ENCODE measurements around the gene ORMDL3.
A peak's percentile ranks its signal among the peaks of the same experiment; 100 is the strongest.

Gene ORMDL3, protein sequence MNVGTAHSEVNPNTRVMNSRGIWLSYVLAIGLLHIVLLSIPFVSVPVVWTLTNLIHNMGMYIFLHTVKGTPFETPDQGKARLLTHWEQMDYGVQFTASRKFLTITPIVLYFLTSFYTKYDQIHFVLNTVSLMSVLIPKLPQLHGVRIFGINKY

GRCh38 chr17:39927101-39927928 lies at the start of gene ORMDL3, which contains the start of gene LRRC3C:
Gene ORMDL3 (minus strand): TSS chr17:39927601. CDS start chr17:39924203, 3,398 bp downstream.
Gene LRRC3C (plus strand): TSS chr17:39927732. CDS start chr17:39941524, 13,792 bp downstream.
- DNase-seq: peak; percentile 99

- no peak for DNase-seq
Observed at GRCh38 chr17:39975801-39976200, 48.4 kb upstream of the ORMDL3 start.

DNA sequence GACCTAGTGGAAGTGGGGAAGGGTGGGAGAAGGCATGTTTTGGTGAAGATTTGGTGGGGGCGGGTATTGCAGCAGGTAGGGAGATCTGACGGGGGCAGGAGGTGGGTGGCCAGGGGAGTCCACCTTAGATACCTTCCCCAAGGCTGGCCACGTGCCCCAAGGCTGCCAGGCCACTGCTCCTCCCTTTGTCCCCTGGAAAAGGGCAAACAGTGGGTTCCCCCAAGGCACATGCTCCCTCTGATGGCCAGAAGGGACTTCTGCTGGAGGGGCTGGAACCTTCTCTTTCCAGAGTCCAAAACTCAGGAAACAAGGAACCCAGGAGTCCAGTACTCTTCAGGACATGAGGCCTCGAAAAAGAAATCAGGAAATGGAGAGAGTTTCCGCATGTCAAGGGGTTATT lies 47.0 kb upstream of the ORMDL3 start:
- DNase-seq: no peak

DNA sequence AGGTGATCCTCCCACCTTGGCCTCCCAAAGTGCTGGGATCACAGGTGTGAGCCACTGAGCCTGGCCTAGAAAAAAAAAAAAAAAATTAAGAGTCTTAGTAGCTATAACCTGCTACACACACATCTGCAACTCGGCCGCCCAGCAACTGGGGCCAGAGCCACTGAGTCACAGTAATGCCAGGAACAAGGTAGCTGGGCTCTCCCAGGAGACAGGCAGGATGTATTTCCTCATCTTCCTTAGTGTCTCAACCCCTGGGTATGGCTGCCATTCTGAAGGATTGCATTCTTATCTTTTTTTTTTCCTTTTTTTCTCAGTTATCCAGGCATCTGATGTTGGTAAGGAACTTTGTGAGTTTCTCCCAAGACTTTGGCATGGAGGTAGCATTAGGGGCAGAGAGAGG lies 46.1 kb upstream of the ORMDL3 start:
- DNase-seq: no peak

DNA sequence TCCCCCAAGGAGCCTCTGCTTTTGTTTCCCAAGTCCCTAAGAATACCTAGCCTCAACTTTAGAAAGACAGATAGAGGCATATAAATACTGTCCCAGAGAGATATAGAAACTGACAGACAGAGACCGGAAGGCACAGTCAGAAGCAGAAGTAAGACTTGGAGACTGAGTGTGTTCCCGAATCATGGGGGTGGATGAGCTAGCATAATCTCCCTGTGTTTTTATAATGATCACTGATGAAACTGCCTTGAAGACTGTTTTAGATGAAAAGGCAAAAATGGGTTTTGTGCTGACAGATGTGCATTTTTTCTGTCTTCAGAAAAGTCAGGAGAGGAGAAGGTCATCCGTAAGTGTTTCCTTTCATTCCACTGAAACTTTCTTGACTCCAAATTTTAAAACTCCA lies 44.9 kb upstream of the ORMDL3 start:
- no peak for DNase-seq

- DNase-seq: no peak
Observed at GRCh38 chr17:39971076-39971603, 43.7 kb upstream of the ORMDL3 start.

GRCh38 chr17:39970157-39970692 lies 42.8 kb upstream of the ORMDL3 start:
- DNase-seq: no peak

- DNase-seq: no peak
Observed at GRCh38 chr17:39969375-39969774, 42.0 kb upstream of the ORMDL3 start.

GRCh38 chr17:39968761-39969160 lies 41.4 kb upstream of the ORMDL3 start:
- DNase-seq: no peak

DNA sequence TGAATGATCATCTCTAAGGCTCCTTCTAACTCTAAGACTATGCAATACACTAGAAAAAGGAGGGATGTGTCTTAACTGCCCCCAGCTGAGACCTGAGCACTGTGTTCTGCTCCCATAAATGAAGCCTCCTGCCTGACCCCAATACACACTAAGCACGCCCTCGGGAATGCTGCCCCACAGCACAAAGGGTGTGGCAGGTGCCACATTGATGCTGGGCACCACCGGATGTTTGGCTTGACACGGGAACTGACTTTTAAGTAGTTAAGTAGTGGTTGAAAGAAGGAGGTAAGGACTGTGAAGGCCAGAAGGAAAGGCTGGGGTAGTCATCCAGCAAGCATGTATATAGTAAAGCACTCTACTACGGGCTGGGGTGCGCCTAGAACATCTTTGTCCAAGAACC lies 39.4 kb upstream of the ORMDL3 start:
- DNase-seq: no peak

DNA sequence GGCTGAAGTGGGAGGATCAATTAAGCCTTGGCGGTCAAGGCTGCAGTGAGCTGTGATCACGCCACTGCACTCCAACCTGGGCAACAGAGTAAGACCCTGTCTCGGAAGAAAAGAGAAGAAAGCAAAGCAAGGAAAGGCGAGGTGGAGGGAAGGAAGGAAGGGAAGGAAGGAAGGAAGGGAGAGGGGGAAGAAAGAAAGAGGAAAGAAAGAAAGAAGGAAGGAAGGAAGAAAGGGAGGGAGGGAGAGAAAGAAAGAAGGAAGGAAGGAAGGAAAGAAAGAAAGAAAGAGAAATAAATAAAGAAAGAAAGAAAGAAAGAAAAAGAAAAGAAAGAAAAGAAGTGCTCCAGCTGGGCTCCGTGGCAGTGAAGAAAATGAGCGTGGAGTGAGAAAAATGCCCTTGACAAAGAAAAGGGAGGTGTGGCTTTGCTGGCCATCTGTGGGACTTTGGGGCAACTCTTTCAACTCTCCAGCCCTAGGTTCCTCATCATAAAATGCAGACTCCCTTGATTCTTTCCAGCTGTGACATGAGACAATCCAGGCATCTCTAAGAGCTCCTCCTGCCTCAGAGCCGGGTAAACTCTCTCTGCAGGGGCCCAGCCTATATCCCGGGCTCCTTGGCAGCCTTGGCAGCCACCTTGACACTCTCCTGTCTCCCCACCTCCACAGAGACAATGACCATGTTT lies 37.8 kb upstream of the ORMDL3 start:
- DNase-seq: no peak

- DNase-seq: no peak
Observed at GRCh38 chr17:39963829-39964228, 36.4 kb upstream of the ORMDL3 start.

DNA sequence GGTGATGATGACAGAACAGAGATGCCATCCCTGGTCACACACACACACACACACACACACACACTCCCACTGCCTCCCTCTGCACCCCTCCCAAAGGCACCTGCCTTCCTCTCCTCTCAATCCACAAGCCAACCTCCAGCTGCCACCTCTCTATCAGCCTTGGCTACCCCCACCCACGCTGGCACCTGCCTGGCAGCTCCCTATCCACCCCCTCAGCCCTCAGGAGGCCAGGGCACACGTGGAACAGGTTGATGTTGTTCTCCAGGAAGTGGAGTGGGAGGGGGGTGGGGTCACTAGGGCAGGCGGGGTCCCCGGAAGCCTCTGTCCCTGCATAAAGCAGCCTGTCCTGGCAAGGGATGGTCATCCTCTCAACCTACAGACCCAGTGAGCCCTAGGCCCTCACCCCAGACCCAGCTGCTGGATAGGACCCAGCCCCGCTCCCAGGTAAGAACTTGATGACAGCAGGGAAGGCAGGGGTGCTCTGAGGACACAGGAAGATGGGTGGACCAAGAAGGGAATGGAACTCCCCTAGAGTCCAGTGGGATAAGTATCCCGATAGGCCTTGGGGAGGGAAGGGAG lies 35.3 kb upstream of the ORMDL3 start, which contains the start of gene GSDMA:
Gene GSDMA, plus strand, starts transcription at position 363 of the 579 bp plus-strand sequence. CDS start 2,684 bp downstream, outside the sequence.
- no peak for DNase-seq

GRCh38 chr17:39960524-39961041 lies 33.2 kb upstream of the ORMDL3 start:
- DNase-seq: no peak

DNA sequence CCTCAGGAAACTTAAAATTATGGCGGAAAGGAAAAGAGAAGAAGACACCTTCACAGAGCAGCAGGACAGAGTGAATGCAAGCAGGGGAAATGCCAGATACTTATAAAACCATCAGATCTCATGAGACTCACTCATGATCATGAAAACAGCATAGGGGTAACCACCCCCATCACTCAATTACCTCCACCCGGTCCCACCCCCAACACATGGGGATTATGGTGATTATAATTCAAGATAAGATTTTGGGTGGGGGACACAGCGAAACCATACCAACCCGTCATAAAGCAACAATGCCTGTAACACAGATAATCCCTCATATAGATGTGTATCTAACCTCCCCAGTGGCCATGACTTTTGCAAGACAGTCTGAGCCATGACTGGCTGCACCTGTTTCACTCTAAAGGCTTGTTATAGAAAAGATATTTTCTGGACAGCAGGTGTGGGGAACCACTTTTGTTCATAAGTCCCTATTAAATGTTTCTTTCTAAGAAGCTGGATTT lies 28.4 kb upstream of the ORMDL3 start:
- DNase-seq: no peak

GRCh38 chr17:39954876-39955275 lies 27.5 kb upstream of the ORMDL3 start:
- no peak for DNase-seq

DNA sequence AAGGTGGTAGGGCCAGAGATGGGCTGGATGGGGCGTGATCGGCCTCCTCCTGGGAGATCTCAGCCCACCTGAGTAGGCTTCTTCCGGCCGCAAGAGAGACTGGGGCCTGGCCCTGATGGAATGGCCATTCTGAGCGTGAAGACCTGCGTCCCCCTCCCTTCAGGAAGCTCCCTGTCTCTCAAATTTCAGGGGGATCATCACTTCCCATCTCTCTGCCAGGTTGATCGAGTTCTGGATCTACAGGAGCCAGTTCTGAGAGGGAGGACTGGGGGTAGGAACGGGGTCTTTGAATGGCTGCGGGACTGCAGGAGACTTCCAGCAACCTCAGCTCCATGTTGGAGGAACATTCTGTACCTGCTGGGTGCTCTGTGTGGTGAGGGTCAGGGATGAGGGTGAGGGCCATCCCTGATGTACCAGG lies 26.1 kb upstream of the ORMDL3 start:
- DNase-seq: no peak

GRCh38 chr17:39952680-39953470 lies 25.5 kb upstream of the ORMDL3 start:
- peak; percentile 100 for DNase-seq

DNA sequence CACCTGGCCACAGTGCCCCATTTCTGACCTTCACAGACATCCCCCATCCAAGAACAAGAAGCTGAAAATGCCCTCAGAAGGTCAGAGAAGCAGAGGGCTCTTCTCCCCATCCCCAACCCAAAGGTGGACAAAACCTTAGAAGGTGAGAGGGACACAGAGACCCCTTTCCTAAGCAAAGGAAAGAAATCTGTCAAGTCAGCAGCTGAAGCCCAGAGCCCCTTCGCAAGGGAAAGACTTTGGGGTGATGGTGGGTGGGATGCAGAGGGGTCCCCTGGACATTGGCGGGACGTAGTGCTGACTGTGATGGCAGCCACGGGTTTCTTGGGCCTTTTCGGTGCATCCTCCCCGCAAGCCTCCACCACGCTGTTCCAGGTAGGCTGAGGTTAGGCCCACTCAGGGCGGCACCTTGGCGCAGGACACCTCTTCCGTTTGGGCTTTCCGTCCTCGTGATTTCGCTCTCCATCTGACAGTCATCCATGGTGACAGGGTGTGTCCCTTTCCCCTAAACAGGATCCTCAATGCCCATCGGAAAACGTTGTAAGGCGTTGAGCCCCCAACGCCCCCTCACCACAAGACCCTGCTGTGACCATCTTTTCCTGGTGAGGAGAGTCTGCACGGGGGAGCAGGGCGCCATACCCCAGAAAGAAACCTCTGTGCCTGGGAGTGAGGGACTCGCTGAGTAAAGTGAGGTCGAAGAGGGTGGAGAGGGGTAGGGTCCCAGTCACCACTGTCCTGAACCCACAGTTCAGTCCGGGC lies 24.7 kb upstream of the ORMDL3 start:
- no peak for DNase-seq

DNA sequence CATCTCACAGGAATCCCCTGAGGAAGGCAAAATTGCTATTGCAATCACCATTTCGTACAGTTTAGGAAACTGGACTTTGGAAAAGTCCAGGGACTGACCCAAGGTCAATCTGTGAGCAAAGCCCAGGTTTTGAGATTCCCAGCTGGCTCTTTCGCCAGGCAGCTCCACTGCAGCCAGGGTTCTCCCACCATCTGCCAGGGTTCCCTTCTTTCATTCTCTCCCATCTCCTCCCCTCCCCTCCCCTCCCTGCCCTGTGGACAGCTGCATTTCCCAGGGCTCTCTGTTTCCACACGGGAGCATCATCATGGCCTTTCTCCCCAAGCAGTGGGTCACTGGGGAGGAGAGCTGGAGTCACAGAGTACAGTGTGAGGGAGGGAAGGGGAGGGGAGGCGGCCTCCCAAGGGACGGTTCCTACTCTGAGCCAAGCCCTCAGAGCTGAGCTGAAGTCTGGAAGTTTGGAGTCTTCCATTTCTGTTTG lies 23.5 kb upstream of the ORMDL3 start:
- no peak for DNase-seq

DNA sequence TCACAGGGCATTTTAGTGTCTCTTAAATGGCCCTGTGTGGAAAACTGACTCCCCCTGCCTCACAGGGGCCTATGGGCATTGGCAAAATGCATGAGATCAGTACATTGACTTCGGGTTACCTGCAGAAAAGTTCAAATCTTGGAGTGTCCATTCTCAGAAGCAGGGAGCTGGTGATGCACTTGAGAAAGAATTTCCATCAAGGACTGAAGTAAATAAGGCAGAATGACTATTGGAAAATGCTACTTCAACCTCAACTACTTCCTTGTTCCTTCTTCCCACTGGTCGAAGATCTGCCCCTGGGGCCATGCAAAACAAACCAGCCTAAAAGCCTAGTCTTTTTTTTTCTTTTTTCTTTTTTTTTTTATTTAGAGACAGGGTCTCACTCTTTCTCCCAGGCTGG lies 21.6 kb upstream of the ORMDL3 start:
- DNase-seq: no peak
